K562 (cell line): ENCODE data around the gene PRKD1. TPM values are rescaled to one million over a fixed set of nuclear protein-coding genes. Genes with fewer than 3 reads are reported as not detected.

ENCODE experiments used
- CEBPG ChIP-seq, 3 experiments: fragments of 200-800 bp in 1 of 3; sonication (Bioruptor generic) in 1 of 3; sonication (generic) in 1 of 3; formaldehyde crosslinking in 1 of 3; IDR thresholded peaks in 2 of 3; conservative IDR thresholded peaks in 1 of 3; 2 replicates each; pipeline versions ENCODE4 v1.6.1 to v1.8.0; 2016 to 2022; ENCODE audit warnings: missing compliant biosample characterization in 2 of 3, missing genetic modification characterization in 2 of 3, mild to moderate bottlenecking in 1 of 3, missing genetic modification reagents in 1 of 3
- ELF1 ChIP-seq: fragments of 200-800 bp; sonication (Bioruptor generic); IDR thresholded peaks from 2 replicates; pipeline ENCODE4 v1.6.1; 2016; ENCODE audit warnings: missing genetic modification characterization, missing compliant biosample characterization
- FOXA1 ChIP-seq: fragments of 450-650 bp; IDR thresholded peaks from 2 replicates; pipeline ENCODE4 v1.6.1; 2016; ENCODE audit warnings: mild to moderate bottlenecking, borderline replicate concordance
- GABPA ChIP-seq: fragments of 200-800 bp; sonication (Bioruptor generic); conservative IDR thresholded peaks from 2 replicates; pipeline ENCODE4 v1.6.1; 2016; ENCODE audit warnings: low read depth, missing genetic modification characterization, missing compliant biosample characterization
- GTF2F1 ChIP-seq: IDR thresholded peaks from 2 replicates; pipeline ENCODE4 v1.6.1; 2011; ENCODE audit warnings: low read depth, low read length, improper control_type of control experiment
- MTA2 ChIP-seq: fragments of 450-650 bp; IDR thresholded peaks from 2 replicates; pipeline ENCODE4 v1.6.1; 2016; ENCODE audit warnings: low read depth
- POLR2H ChIP-seq: IDR thresholded peaks from 2 replicates; pipeline ENCODE4 v1.6.1; 2016; ENCODE audit warnings: missing genetic modification characterization, low read depth, mild to moderate bottlenecking, control low read depth, missing compliant biosample characterization, moderate library complexity
- RBFOX2 ChIP-seq: fragments of 200-400 bp; formaldehyde crosslinking; IDR thresholded peaks from 2 replicates; pipeline ENCODE4 v1.6.1; 2017; ENCODE audit warnings: low read depth, mild to moderate bottlenecking, low read length, moderate library complexity
- TFAP4 ChIP-seq: sonication (generic); formaldehyde crosslinking; IDR thresholded peaks from 2 replicates; pipeline ENCODE4 v1.8.0; 2022; ENCODE audit warnings: missing genetic modification reagents, mild to moderate bottlenecking, moderate library complexity, borderline replicate concordance
- THAP7 ChIP-seq: fragments of 250-450 bp; sonication (Bioruptor Pico); IDR thresholded peaks from 2 replicates; pipeline ENCODE4 v1.5.0; 2021
- ZNF174 ChIP-seq: fragments of 250-450 bp; sonication (Bioruptor Pico); IDR thresholded peaks from 2 replicates; pipeline ENCODE4 v1.4.0; 2020; ENCODE audit warnings: mild to moderate bottlenecking
- ZNF318 ChIP-seq, 2 experiments: fragments of 450-650 bp; IDR thresholded peaks; 2 replicates each; pipeline ENCODE4 v1.6.1; 2016; ENCODE audit warnings: mild to moderate bottlenecking in 2 of 2, borderline replicate concordance in 1 of 2, low read depth in 1 of 2, moderate library complexity in 1 of 2
- ZNF395 ChIP-seq: fragments of 200-800 bp; sonication (Bioruptor generic); IDR thresholded peaks from 2 replicates; pipeline ENCODE4 v1.6.1; 2017; ENCODE audit warnings: missing genetic modification characterization, missing compliant biosample characterization
- polyA plus RNA-seq, 8 experiments: library from polyadenylated mRNA; depleted of rRNA in 4 of 8; stranded (reverse) in 5 of 8; unstranded in 3 of 8; fragments of >200 nt; fragmentation: Nextera tagmentation in 2 of 8; fragmentation: Illumina TruSeq in 1 of 8; extraction: Ambion mirVana in 2 of 8; extraction: Trizol in 1 of 8; gene quantifications; 2 replicates each; pipeline versions ENCODE4 v1.2.1 to v1.2.3, GENCODE V29; 2011 to 2014; ENCODE audit warnings: inconsistent platforms in 1 of 8, missing spikeins in 1 of 8
- total RNA-seq, 7 experiments: library from RNA; depleted of rRNA in 6 of 7; stranded (reverse); fragments of >200 nt in 6 of 7; fragmentation: Illumina TruSeq in 2 of 7; extraction: Trizol in 2 of 7; gene quantifications; 2 replicates each; pipeline versions ENCODE4 v1.2.1 to v1.2.3, GENCODE V29; 2011 to 2021; ENCODE audit warnings: low replicate concordance in 1 of 7

Gene PRKD1
- total and polyA plus RNA-seq, 9 of the 15 experiments (the other 6 are each of a cell fraction or from before 2014, with no cell fraction given): 0.04 to 0.25 (median 0.13) TPM; not detected in 1

- TF ChIP-seq CEBPG (CRISPR knock-in tag; IDR thresholded peaks at IDR 0.05): no peak; the same call in 1 of the 2 replicates
- peak; percentile 51 to 71; a peak in 3 of 4 replicates for TF ChIP-seq CEBPG (tag; conservative IDR thresholded peaks at IDR 0.05 in 1 of 2, IDR thresholded peaks at IDR 0.05 in 1 of 2)
- no peak for TF ChIP-seq TFAP4 (CRISPR knock-in tag)
- no peak for TF ChIP-seq ZNF395 (CRISPR knock-in tag)
- TF ChIP-seq ZNF174 (CRISPR knock-in tag): no peak
- no peak for TF ChIP-seq GABPA
- no peak for TF ChIP-seq ELF1 (tag)
- TF ChIP-seq RBFOX2: peak; percentile 37; the same call in 1 of the 2 replicates
- TF ChIP-seq ZNF318 (IDR thresholded peaks at IDR 0.05; ENCODE audit: borderline replicate concordance in 1 of 2, low read depth in 1 of 2): no peak
- 0 out of 2 replicates have a peak, but pooled peaks have one; percentile 13 for TF ChIP-seq POLR2H
- TF ChIP-seq GTF2F1: no peak
- TF ChIP-seq FOXA1: no peak
- TF ChIP-seq THAP7: no peak
- no peak for TF ChIP-seq MTA2
These were observed 121.5 kb downstream of the PRKD1 start (continued) for GRCh38 chr14:29806124-29806517.
